Esophagus muscularis mucosa (tissue), 4 donors: ENCODE measurements around the gene HOXA7. TPM values are rescaled to one million over a fixed set of nuclear protein-coding genes. Genes with fewer than 3 reads are reported as not detected.

Experiments used
- DNase-seq: peaks from one replicate; pipeline ENCODE4 v3.0.0-alpha.2; 2017; ENCODE audit errors: extremely low spot score
- H3K27ac ChIP-seq, 4 donors: fragments of 200-600 bp; sonication (generic); replicated peaks in 1 of 4; 1 replicate in 3 of 4; 2 replicates in 1 of 4; pipeline ENCODE4 v1.5.1; 2016 to 2019; ENCODE audit warnings: mild to moderate bottlenecking in 1 of 4
- H3K27me3 ChIP-seq, 4 donors: fragments of 200-600 bp; sonication (generic); one replicate each; pipeline versions ENCODE4 v1.5.1 to v1.6.0; 2016 to 2019
- H3K36me3 ChIP-seq, 4 donors: fragments of 200-600 bp; sonication (generic); one replicate each; pipeline ENCODE4 v1.5.1; 2016 to 2019
- H3K4me1 ChIP-seq, 4 donors: fragments of 200-600 bp; sonication (generic); one replicate each; pipeline ENCODE4 v1.5.1; 2016 to 2019
- H3K4me3 ChIP-seq, 4 donors: fragments of 200-600 bp; sonication (generic); 1 replicate in 2 of 4; 2 replicates in 2 of 4; pipeline ENCODE4 v1.5.1; 2016 to 2019; ENCODE audit warnings: mild to moderate bottlenecking in 4 of 4, moderate library complexity in 1 of 4
- H3K9me3 ChIP-seq, 4 donors: fragments of 200-600 bp; sonication (generic); 1 replicate in 3 of 4; 2 replicates in 1 of 4; pipeline ENCODE4 v1.5.1; 2016 to 2019
- CTCF ChIP-seq, 3 experiments: fragments of 200-600 bp in 2 of 3; fragments of 450-650 bp in 1 of 3; sonication (generic) in 2 of 3; IDR thresholded peaks; one replicate each; pipeline ENCODE4 v1.5.1; 2017 to 2019; ENCODE audit warnings: antibody characterized with exemption in 3 of 3, mild to moderate bottlenecking in 2 of 3, moderate library complexity in 1 of 3
- EP300 ChIP-seq: sonication (generic); formaldehyde crosslinking; IDR thresholded peaks from one replicate; pipeline ENCODE4 v1.6.1; 2017; ENCODE audit warnings: antibody characterized with exemption
- POLR2A ChIP-seq: fragments of 450-650 bp; IDR thresholded peaks from one replicate; pipeline ENCODE4 v1.6.1; 2017; ENCODE audit warnings: antibody characterized with exemption, moderate library complexity, mild to moderate bottlenecking, low read depth
- POLR2AphosphoS5 ChIP-seq, 2 donors: sonication (generic); formaldehyde crosslinking; IDR thresholded peaks; one replicate each; pipeline ENCODE4 v1.6.1; 2017; ENCODE audit warnings: antibody characterized with exemption in 2 of 2
- WGBS: methylation state at CpG from one replicate; pipeline ENCODE4 v1.1.5; 2018; 5-methylcytosine and 5-hydroxymethylcytosine counted together
- intact Hi-C: fragments of 100-400 bp; cut with DNase I; formaldehyde crosslinking; loops from one replicate; pipeline ENCODE4 v1.15.1; 2023
- total RNA-seq, 4 donors: library from RNA; depleted of rRNA; stranded (reverse); fragments of >200 nt; gene quantifications; one replicate each; pipeline versions ENCODE4 v1.1.0 to v1.2.1, GENCODE V29; 2016

Gene HOXA7
- total RNA-seq: 1 to 10 TPM in 1 of 4 donors, under 1 TPM in 3; 0.33 to 1.7 (median 0.49) TPM

GRCh38 chr7:27156508-27156898 lies at the start of gene HOXA7:
Gene HOXA7 (minus strand): TSS chr7:27156675. CDS start chr7:27156545, 130 bp downstream.
- intact Hi-C loops: loop anchor here (5.0 to 10.0 kb wide), 2 partner anchors 1262 to 1294 kb away; no protein-coding TSS in a partner anchor
- H3K9me3 ChIP-seq: no peaks in the 10 kb centered on the region

GRCh38 chr7:27205325-27206280 lies 49.1 kb upstream of the HOXA7 start:
- Histone ChIP-seq H3K27ac (no peak overlapping the region), H3K36me3 (no peaks in the 10 kb centered on the region), H3K4me1 (peaks cover 14 to 44% (median 34%) of the 10 kb centered on the region in 4 donors), H3K27me3 (peaks cover 10 to 100% (median 66%) of the 10 kb centered on the region in 4 donors), H3K4me3 (peak overlapping the region in 1 of 4 donors; percentile 17), H3K9me3 (no peaks in the 10 kb centered on the region)
- intact Hi-C loops: loop anchor here (10.0 kb wide), 1 partner anchor 579 kb away; no protein-coding TSS in a partner anchor
- TF ChIP-seq EP300 (no peak), POLR2AphosphoS5 (IDR thresholded peaks at IDR 0.05) (no peak), POLR2A (no peak), CTCF (IDR thresholded peaks at IDR 0.05) (no peak)
- no peak for DNase-seq
- 8% methylated on average over 52 of the region's 52 CpGs for WGBS

More at GRCh38 chr7:27156508-27156898, at the start of gene HOXA7:
- peaks cover 33 to 100% (median 96%) of the 10 kb centered on the region in 4 donors for H3K27me3 ChIP-seq
- H3K4me3 ChIP-seq: peak within 1 kb of the TSS; percentile 34 to 54 (median 42)
- DNase-seq: no peak
- no peaks in the 10 kb centered on the region for H3K36me3 ChIP-seq
- WGBS: 8% methylated on average over 12 of the region's 33 CpGs
- H3K27ac ChIP-seq: peak within 1 kb of the TSS in 1 of 4 donors; percentile 36
- no peak for TF ChIP-seq POLR2A
- TF ChIP-seq EP300: no peak
- TF ChIP-seq CTCF (IDR thresholded peaks at IDR 0.05): no peak
- no peak for TF ChIP-seq POLR2AphosphoS5 (IDR thresholded peaks at IDR 0.05)
- H3K4me1 ChIP-seq: peaks cover 45 to 77% (median 61%) of the 10 kb centered on the region in 4 donors

- intact Hi-C loops: loop anchor here (10.0 kb wide), 1 partner anchor 580 kb away; no protein-coding TSS in a partner anchor
- Histone ChIP-seq H3K4me3 (peak overlapping the region in 1 of 4 donors; percentile 17), H3K4me1 (peaks cover 17 to 45% (median 38%) of the 10 kb centered on the region in 4 donors), H3K27ac (no peak overlapping the region), H3K36me3 (no peaks in the 10 kb centered on the region), H3K9me3 (no peaks in the 10 kb centered on the region), H3K27me3 (peaks cover 10 to 100% (median 65%) of the 10 kb centered on the region in 4 donors)
- 7% methylated on average over 15 of the region's 41 CpGs for WGBS
- no peak for DNase-seq
- no peak for TF ChIP-seq CTCF (IDR thresholded peaks at IDR 0.05)
- TF ChIP-seq POLR2AphosphoS5 (IDR thresholded peaks at IDR 0.05): no peak
- no peak for TF ChIP-seq POLR2A
- TF ChIP-seq EP300: no peak
Measured at GRCh38 chr7:27204851-27205322, 48.4 kb upstream of the HOXA7 start.

- peaks cover 20 to 51% (median 43%) of the 10 kb centered on the region in 4 donors for H3K4me1 ChIP-seq
- intact Hi-C loops: loop anchor here (10.0 kb wide), 1 partner anchor 581 kb away; no protein-coding TSS in a partner anchor
- H3K4me3 ChIP-seq: no peak overlapping the region
- H3K27ac ChIP-seq: no peak overlapping the region
- H3K9me3 ChIP-seq: no peaks in the 10 kb centered on the region
- H3K36me3 ChIP-seq: no peaks in the 10 kb centered on the region
- DNase-seq: no peak
- TF ChIP-seq POLR2A (no peak), POLR2AphosphoS5 (IDR thresholded peaks at IDR 0.05) (no peak)
- WGBS: 22% methylated on average over 4 of the region's 4 CpGs
- H3K27me3 ChIP-seq: peaks cover 13 to 100% (median 67%) of the 10 kb centered on the region in 4 donors
Measured at GRCh38 chr7:27203964-27204594, 47.6 kb upstream of the HOXA7 start.
